Measurements from ENCODE around the gene CHRNB1.

Gene CHRNB1

DNA sequence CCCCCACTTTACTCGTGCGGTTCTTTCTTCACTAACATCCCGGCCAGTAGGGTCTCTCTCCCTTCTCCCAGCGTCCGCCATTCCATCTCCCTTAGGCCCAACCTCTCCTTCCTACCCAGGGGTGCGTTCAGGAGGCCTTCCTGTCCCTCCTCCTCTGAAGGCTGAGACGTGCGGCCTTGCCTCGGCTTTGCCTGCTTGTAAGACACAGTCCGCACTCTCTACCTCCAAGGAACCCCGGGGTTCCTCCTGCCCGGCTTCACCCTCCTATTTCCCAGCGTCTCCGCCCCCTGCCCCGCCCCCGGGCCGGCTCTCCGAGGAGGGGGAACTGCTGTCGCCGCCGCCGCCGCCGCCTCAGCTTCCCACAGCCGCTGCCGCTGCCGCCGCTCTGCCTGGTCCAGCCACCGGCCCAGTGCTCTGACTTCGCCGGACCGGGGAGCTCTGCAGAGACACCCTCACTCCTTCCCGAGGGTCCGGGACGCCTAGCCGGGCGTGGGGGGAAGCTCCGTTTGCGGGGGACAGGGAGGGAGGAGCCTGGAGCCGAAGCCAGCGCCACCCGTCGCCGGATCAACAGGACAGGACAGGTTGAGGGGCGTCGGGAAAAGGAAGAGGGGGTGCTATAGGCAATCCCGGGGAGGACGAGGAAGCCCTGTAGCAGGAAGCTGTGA is 6.8 kb upstream of the CHRNB1 start:
- DNase-seq (ENCODE audit: low read depth): no peak

GRCh38 chr17:7438656-7439460 is 6.0 kb upstream of the CHRNB1 start:
- DNase-seq (ENCODE audit: low read depth): no peak

DNA sequence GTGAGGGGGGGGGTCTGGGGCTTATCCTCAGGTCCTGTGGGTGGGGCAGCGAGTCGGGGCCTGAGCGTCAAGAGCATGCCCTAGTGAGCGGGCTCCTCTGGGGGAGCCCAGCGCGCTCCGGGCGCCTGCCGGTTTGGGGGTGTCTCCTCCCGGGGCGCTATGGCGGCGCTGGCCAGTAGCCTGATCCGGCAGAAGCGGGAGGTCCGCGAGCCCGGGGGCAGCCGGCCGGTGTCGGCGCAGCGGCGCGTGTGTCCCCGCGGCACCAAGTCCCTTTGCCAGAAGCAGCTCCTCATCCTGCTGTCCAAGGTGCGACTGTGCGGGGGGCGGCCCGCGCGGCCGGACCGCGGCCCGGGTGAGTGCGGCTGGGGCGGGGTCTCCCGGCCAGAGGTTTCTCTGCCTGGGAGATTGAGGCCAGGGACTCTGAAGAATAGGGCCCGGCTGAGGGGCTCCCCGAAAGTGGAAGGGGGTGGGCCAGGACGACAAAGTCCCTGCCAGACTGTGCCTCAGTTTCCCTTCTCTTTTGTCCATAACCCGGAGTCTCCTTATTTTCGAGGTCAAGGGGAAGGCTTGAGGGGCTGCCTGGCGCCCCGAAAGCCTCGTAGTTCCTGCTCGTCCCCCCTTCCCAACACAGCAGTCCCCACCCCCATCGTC is 5.3 kb upstream of the CHRNB1 start, which contains the start of gene FGF11:
Gene FGF11 (plus strand): TSS at position 51 of the 651 bp plus-strand sequence. CDS start 109 bp downstream, at position 160.
- DNase-seq (ENCODE audit: low read depth): no peak

- no peak for DNase-seq (ENCODE audit: low read depth)
Observed at GRCh38 chr17:7440113-7440833, 4.6 kb upstream of the CHRNB1 start.

- no peak for DNase-seq (ENCODE audit: low read depth)
Observed at GRCh38 chr17:7440834-7441195, 4.0 kb upstream of the CHRNB1 start.

GRCh38 chr17:7441266-7441665 is 3.6 kb upstream of the CHRNB1 start:
- no peak for DNase-seq (ENCODE audit: low read depth)

DNA sequence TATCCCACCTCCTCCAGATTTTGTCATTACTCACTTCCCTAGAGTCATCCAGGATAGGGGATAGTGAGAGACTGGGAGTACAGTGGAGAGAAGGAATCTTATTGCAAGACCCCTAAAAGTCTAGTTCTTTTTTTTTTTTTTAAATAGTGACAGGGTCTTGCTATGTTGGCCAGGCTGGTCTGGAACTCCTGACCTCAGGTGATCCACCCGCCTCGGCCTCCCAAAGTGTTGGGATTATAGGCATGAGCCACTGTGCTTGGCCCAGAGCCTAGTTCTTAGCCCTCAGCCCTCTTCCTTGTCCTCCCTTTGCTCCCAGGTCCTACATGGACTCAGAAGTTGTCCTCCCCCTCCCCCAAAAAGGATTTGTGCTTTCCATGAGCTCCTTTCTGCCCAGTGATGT is 2.7 kb upstream of the CHRNB1 start:
- DNase-seq (ENCODE audit: low read depth): no peak

GRCh38 chr17:7443499-7444485 is 1.1 kb upstream of the CHRNB1 start:
- no peak for DNase-seq (ENCODE audit: low read depth)

- no peak for DNase-seq (ENCODE audit: low read depth)
Observed at GRCh38 chr17:7445619-7445968, 733 bp downstream of the CHRNB1 start.

- DNase-seq (ENCODE audit: low read depth): no peak
Observed at GRCh38 chr17:7448461-7448860, 3.6 kb downstream of the CHRNB1 start.

- no peak for DNase-seq (ENCODE audit: low read depth)
Observed at GRCh38 chr17:7459961-7460545, 15.2 kb downstream of the CHRNB1 start.

GRCh38 chr17:7460850-7461660 is 16.2 kb downstream of the CHRNB1 start:
- no peak for DNase-seq (ENCODE audit: low read depth)

- DNase-seq (ENCODE audit: low read depth): no peak
Observed at GRCh38 chr17:7462474-7463371, 17.9 kb downstream of the CHRNB1 start.

GRCh38 chr17:7463372-7463846 is 18.5 kb downstream of the CHRNB1 start:
- no peak for DNase-seq (ENCODE audit: low read depth)

DNA sequence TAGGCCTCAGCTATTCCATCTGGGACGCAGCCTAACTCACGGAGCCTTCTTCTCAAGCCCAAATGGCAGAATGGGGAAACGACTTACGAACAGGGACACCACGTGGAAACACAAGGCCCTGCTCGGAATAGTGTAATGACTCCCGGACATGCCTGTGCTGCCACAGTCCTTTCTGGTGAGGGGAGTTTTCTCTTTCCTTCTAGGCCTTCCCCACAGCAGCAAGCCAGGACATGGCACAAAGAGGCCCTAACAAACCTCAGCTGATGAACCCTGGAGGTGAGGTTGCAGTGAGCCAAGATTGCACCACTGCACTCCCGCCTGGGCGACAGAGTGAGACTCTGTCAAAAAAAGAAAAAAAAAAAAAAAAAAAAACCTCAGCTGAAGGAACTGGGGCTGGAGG is 19.2 kb downstream of the CHRNB1 start:
- DNase-seq (ENCODE audit: low read depth): no peak

DNA sequence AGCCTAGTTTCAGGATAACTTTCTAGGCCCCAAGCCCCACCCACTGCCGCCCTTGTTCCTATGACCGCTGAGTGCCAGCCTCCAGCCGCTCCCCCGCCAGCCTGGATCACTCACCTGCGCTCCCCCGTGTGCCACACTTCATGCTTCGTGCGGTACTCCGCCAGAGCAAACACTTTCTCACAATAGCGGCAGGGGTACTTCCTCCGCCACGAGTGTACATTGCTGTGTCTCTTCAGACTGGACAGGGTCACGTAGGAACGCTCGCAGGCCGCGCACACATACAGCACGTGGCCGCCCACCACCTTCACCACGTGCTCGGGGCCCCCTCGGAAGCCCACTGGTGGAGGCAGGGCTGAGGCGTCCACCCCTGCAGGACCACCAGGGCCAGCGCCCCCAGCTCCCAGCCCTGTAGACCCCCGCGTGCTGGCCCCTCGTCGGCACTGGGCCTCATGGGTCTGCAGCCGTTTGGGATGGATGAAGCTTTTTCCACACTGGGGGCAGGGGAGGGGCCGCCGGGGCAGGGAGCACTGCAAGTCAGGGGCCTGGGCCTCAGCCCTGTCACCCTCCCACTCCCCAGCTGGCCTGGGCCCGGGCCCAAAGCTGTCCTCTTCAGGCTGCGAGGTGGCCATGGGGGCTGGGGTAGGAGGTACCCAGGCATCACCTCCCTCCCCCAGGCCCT is 20.9 kb downstream of the CHRNB1 start:
- DNase-seq (ENCODE audit: low read depth): no peak

DNA sequence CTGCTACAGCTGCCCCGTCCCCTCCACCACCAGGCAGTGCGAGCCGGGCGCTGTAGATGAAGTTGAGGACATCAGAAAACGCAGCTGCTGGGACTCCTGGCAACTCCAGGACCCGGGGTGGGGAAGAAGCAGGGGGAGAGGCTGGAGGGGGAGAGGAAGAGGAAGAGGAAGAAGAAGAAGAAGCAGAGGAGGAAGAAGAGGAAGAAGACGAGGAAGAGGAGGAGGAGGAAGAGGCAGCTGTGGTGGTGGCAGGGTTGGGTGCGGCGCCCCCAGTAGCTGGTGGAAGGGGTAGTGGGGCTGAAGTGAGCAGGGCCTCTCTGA is 21.4 kb downstream of the CHRNB1 start:
- DNase-seq (ENCODE audit: low read depth): no peak

GRCh38 chr17:7466639-7467341 is 21.9 kb downstream of the CHRNB1 start:
- no peak for DNase-seq (ENCODE audit: low read depth)
